GM12878 (cell line): ENCODE data around the gene ALOX12. TPM values are rescaled to one million over a fixed set of nuclear protein-coding genes. Genes with fewer than 3 reads are reported as not detected.

Experiments
- DPF2 ChIP-seq: fragments of 450-650 bp; IDR thresholded peaks from 2 replicates; pipeline ENCODE4 v1.6.1; 2017; ENCODE audit warnings: mild to moderate bottlenecking
- EED ChIP-seq: sonication (generic); IDR thresholded peaks from 2 replicates; pipeline ENCODE4 v1.6.1; 2016; ENCODE audit warnings: antibody characterized with exemption, low read depth
- ESRRA ChIP-seq: IDR thresholded peaks from 2 replicates; pipeline ENCODE4 v1.6.1; 2012; ENCODE audit warnings: mild to moderate bottlenecking, low read length, improper control_type of control experiment
- IKZF1 ChIP-seq: fragments of 450-650 bp; conservative IDR thresholded peaks from 2 replicates; pipeline ENCODE4 v1.6.1; 2017; ENCODE audit warnings: antibody characterized with exemption, mild to moderate bottlenecking
- IRF4 ChIP-seq: IDR thresholded peaks from 2 replicates; pipeline ENCODE4 v1.6.1; 2011; ENCODE audit warnings: low read depth, low read length
- JUNB ChIP-seq: IDR thresholded peaks from 2 replicates; pipeline ENCODE4 v1.6.1; 2016; ENCODE audit warnings: antibody characterized with exemption, mild to moderate bottlenecking
- MTA3 ChIP-seq: IDR thresholded peaks from 2 replicates; pipeline ENCODE4 v1.6.1; 2012; ENCODE audit warnings: low read length, inconsistent platforms, borderline replicate concordance
- NR2C1 ChIP-seq: fragments of 450-650 bp; IDR thresholded peaks from 2 replicates; pipeline ENCODE4 v1.6.1; 2017; ENCODE audit warnings: antibody characterized with exemption, mild to moderate bottlenecking, moderate library complexity
- NRF1 ChIP-seq: conservative IDR thresholded peaks from 2 replicates; pipeline ENCODE4 v1.6.1; 2011; ENCODE audit warnings: mild to moderate bottlenecking, low read depth, low read length, improper control_type of control experiment
- PAX5 ChIP-seq: IDR thresholded peaks from 2 replicates; pipeline ENCODE4 v1.6.1; 2011; ENCODE audit warnings: low read depth, low read length, borderline replicate concordance
- RELA ChIP-seq: fragments of 450-650 bp; IDR thresholded peaks from 2 replicates; pipeline ENCODE4 v1.8.0; 2014; ENCODE audit warnings: borderline replicate concordance; ENCODE audit not compliant: partially characterized antibody
- SIN3A ChIP-seq: IDR thresholded peaks from 2 replicates; pipeline ENCODE4 v1.6.1; 2012; ENCODE audit warnings: low read depth, low read length, improper control_type of control experiment
- SIX5 ChIP-seq: IDR thresholded peaks from 2 replicates; pipeline ENCODE4 v1.6.1; 2011; ENCODE audit warnings: mild to moderate bottlenecking, low read depth, low read length, moderate library complexity; ENCODE audit not compliant: severe bottlenecking
- SPI1 ChIP-seq: IDR thresholded peaks from 2 replicates; pipeline ENCODE4 v1.6.1; 2011; ENCODE audit warnings: low read depth, mild to moderate bottlenecking, low read length, moderate library complexity, borderline replicate concordance; ENCODE audit not compliant: insufficient read depth
- STAT1 ChIP-seq: fragments of 450-650 bp; conservative IDR thresholded peaks from 2 replicates; pipeline ENCODE4 v1.6.1; 2014; ENCODE audit warnings: antibody characterized with exemption, mild to moderate bottlenecking
- SUPT20H ChIP-seq: IDR thresholded peaks from 2 replicates; pipeline ENCODE4 v1.6.1; 2011; ENCODE audit warnings: low read depth, mild to moderate bottlenecking, low read length, moderate library complexity, borderline replicate concordance; ENCODE audit not compliant: control insufficient read depth
- TARDBP ChIP-seq: IDR thresholded peaks from 2 replicates; pipeline ENCODE4 v1.6.1; 2016; ENCODE audit warnings: borderline replicate concordance
- TCF3 ChIP-seq: IDR thresholded peaks from 2 replicates; pipeline ENCODE4 v1.6.1; 2012; ENCODE audit warnings: low read depth, mild to moderate bottlenecking, low read length, borderline replicate concordance; ENCODE audit not compliant: insufficient read depth
- TCF7 ChIP-seq: IDR thresholded peaks from 2 replicates; pipeline ENCODE4 v1.6.1; 2014; ENCODE audit warnings: antibody characterized with exemption, borderline replicate concordance
- ZBED1 ChIP-seq: IDR thresholded peaks from 2 replicates; pipeline ENCODE4 v1.6.1; 2016; ENCODE audit warnings: borderline replicate concordance
- ZZZ3 ChIP-seq: IDR thresholded peaks from 2 replicates; pipeline ENCODE4 v1.6.1; 2011; ENCODE audit warnings: low read depth; ENCODE audit not compliant: control insufficient read depth, insufficient read length
- polyA plus RNA-seq, 11 experiments: library from polyadenylated mRNA; depleted of rRNA in 4 of 11; unstranded in 6 of 11; stranded (reverse) in 5 of 11; fragments of >200 nt; fragmentation: Nextera tagmentation in 4 of 11; fragmentation: Illumina TruSeq in 1 of 11; extraction: Ambion mirVana in 4 of 11; extraction: Trizol in 1 of 11; gene quantifications; 1 replicate in 1 of 11; 2 replicates in 10 of 11; pipeline versions ENCODE4 v1.2.1 to v1.2.3, GENCODE V29; 2011 to 2016; ENCODE audit warnings: inconsistent platforms in 2 of 11, missing spikeins in 2 of 11, low read depth in 1 of 11
- total RNA-seq, 4 experiments: library from RNA; depleted of rRNA in 3 of 4; stranded (reverse); fragments of >200 nt in 3 of 4; fragmentation: Illumina TruSeq in 1 of 4; extraction: Trizol in 1 of 4; gene quantifications; 2 replicates each; pipeline versions ENCODE4 v1.2.1 to v1.2.3, GENCODE V29; 2013 to 2021
- TF ChIP-seq, protein P1 (sequence below): fragments of 450-650 bp; formaldehyde crosslinking; IDR thresholded peaks from 2 replicates; pipeline ENCODE4 v1.4.0; 2022; ENCODE audit warnings: mild to moderate bottlenecking, moderate library complexity
- TF ChIP-seq, protein P2 (sequence below): IDR thresholded peaks from 2 replicates; pipeline ENCODE4 v1.6.1; 2011; ENCODE audit warnings: borderline replicate concordance, low read depth, mild to moderate bottlenecking, moderate library complexity, mixed read lengths, low read length; ENCODE audit not compliant: insufficient read depth; ENCODE audit errors: extremely low read length
- TF ChIP-seq, protein P3 (sequence below): IDR thresholded peaks from 2 replicates; pipeline ENCODE4 v1.6.1; 2012; ENCODE audit warnings: mild to moderate bottlenecking, low read depth, low read length

ALOX12 gene
- total and polyA plus RNA-seq, 10 of the 15 experiments (the other 5 are each of a cell fraction or from before 2014, with no cell fraction given) = 0.23 to 0.82 (median 0.58) TPM; not detected in 6

DNA sequence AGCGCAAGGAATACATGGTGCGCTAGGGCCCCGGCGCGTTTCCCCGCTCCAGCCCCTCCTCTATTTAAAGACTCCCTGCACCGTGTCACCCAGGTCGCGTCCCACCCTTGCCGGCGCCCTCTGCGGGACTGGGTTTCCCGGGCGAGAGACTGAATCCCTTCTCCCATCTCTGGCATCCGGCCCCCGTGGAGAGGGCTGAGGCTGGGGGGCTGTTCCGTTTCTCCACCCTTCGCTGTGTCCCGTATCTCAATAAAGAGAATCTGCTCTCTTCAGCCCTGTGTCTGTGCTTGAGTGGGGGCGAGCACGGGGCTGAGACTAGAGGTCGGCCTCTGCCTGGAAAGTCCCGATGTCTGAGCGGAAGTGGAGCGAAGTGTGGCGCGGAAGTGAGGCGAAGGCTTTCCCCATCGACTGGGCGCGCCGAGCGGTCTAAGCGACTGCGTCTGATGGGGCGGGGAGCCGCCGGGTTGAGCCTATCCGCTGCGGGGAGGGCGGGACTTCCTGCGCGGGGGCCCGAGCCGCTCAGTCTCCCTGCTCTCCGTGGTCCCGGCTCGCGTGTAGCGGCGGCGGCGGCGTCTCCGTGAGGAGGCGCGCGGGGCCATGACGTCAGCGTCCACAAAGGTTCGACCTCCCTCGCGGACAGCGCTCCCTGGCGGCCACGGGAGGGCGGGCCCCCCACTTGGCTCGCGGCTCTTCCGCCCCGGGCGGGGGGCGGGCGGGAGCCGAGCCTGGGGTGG, 18.6 kb downstream of the ALOX12 start (continued):
- TF ChIP-seq EED (peak; percentile 50; the same call in 1 of the 2 replicates), RELA (peak; percentile 69), ZBED1 (peak; percentile 72; the same call in 1 of the 2 replicates), IRF4 (no peak), TARDBP (0 out of 2 replicates have a peak, but pooled peaks have one; percentile 13), NR2C1 (no peak), SUPT20H (no peak), ESRRA (no peak; the same call in 1 of the 2 replicates), IKZF1 (peak; percentile 36), SPI1 (peak; percentile 87), STAT1 (no peak), TCF7 (no peak), NRF1 (0 out of 2 replicates have a peak, but pooled peaks have one; percentile 26), TCF3 (no peak), MTA3 (no peak), ZZZ3 (no peak), DPF2 (0 out of 2 replicates have a peak, but pooled peaks have one; percentile 50), SIN3A (peak; percentile 67; the same call in 1 of the 2 replicates), SIX5 (no peak), JUNB (no peak), PAX5 (peak; percentile 26; the same call in 1 of the 2 replicates)
- TF ChIP-seq, protein P1, sequence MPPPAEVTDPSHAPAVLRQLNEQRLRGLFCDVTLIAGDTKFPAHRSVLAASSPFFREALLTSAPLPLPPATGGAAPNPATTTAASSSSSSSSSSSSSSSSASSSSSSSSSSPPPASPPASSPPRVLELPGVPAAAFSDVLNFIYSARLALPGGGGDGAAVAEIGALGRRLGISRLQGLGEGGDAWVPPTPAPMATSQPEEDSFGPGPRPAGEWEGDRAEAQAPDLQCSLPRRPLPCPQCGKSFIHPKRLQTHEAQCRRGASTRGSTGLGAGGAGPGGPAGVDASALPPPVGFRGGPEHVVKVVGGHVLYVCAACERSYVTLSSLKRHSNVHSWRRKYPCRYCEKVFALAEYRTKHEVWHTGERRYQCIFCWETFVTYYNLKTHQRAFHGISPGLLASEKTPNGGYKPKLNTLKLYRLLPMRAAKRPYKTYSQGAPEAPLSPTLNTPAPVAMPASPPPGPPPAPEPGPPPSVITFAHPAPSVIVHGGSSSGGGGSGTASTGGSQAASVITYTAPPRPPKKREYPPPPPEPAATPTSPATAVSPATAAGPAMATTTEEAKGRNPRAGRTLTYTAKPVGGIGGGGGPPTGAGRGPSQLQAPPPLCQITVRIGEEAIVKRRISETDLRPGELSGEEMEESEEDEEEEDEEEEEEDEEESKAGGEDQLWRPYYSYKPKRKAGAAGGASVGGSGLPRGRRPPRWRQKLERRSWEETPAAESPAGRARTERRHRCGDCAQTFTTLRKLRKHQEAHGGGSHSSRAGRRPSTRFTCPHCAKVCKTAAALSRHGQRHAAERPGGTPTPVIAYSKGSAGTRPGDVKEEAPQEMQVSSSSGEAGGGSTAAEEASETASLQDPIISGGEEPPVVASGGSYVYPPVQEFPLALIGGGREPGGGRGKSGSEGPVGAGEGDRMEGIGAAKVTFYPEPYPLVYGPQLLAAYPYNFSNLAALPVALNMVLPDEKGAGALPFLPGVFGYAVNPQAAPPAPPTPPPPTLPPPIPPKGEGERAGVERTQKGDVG (CRISPR knock-in tag) = no peak
- TF ChIP-seq, protein P2, sequence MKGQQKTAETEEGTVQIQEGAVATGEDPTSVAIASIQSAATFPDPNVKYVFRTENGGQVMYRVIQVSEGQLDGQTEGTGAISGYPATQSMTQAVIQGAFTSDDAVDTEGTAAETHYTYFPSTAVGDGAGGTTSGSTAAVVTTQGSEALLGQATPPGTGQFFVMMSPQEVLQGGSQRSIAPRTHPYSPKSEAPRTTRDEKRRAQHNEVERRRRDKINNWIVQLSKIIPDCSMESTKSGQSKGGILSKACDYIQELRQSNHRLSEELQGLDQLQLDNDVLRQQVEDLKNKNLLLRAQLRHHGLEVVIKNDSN = no peak
- TF ChIP-seq, protein P3, sequence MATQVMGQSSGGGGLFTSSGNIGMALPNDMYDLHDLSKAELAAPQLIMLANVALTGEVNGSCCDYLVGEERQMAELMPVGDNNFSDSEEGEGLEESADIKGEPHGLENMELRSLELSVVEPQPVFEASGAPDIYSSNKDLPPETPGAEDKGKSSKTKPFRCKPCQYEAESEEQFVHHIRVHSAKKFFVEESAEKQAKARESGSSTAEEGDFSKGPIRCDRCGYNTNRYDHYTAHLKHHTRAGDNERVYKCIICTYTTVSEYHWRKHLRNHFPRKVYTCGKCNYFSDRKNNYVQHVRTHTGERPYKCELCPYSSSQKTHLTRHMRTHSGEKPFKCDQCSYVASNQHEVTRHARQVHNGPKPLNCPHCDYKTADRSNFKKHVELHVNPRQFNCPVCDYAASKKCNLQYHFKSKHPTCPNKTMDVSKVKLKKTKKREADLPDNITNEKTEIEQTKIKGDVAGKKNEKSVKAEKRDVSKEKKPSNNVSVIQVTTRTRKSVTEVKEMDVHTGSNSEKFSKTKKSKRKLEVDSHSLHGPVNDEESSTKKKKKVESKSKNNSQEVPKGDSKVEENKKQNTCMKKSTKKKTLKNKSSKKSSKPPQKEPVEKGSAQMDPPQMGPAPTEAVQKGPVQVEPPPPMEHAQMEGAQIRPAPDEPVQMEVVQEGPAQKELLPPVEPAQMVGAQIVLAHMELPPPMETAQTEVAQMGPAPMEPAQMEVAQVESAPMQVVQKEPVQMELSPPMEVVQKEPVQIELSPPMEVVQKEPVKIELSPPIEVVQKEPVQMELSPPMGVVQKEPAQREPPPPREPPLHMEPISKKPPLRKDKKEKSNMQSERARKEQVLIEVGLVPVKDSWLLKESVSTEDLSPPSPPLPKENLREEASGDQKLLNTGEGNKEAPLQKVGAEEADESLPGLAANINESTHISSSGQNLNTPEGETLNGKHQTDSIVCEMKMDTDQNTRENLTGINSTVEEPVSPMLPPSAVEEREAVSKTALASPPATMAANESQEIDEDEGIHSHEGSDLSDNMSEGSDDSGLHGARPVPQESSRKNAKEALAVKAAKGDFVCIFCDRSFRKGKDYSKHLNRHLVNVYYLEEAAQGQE = 0 out of 2 replicates have a peak, but pooled peaks have one; percentile 25
